Ovary (tissue), 3 donors: ENCODE results near the gene SF1.

Source experiments
- CTCF ChIP-seq, 3 donors: fragments of 450-650 bp in 2 of 3; fragments of 200-600 bp in 1 of 3; IDR thresholded peaks; one replicate each; pipeline versions ENCODE4 v1.5.1 to v1.8.0; 2016 to 2022; ENCODE audit warnings: antibody characterized with exemption in 3 of 3, mild to moderate bottlenecking in 1 of 3
- EP300 ChIP-seq: sonication (generic); formaldehyde crosslinking; IDR thresholded peaks from one replicate; pipeline ENCODE4 v1.6.1; 2017; ENCODE audit warnings: antibody characterized with exemption
- donor health status: DM: no; HTN: no; CAD: no.

GRCh38 chr11:64778223-64778472 lies 194 bp downstream of the SF1 start:
- TF ChIP-seq CTCF (IDR thresholded peaks at IDR 0.05) (no peak), EP300 (no peak)
